OCI-LY3 (cell line): Measurements from ENCODE around the gene CISD2.

Experiments used
- EZH2phosphoT487 ChIP-seq: fragments of 200-600 bp; shearing (Covaris generic); IDR thresholded peaks from 2 replicates; pipeline ENCODE4 v1.6.1; 2018; ENCODE audit warnings: antibody characterized with exemption, mixed run types, low read depth
- TF ChIP-seq, protein P1 (sequence below): fragments of 200-600, 300-600 bp; sonication (generic); IDR thresholded peaks from 2 replicates; pipeline ENCODE4 v1.5.1; 2014; ENCODE audit warnings: antibody characterized with exemption, low read length, low read depth

DNA sequence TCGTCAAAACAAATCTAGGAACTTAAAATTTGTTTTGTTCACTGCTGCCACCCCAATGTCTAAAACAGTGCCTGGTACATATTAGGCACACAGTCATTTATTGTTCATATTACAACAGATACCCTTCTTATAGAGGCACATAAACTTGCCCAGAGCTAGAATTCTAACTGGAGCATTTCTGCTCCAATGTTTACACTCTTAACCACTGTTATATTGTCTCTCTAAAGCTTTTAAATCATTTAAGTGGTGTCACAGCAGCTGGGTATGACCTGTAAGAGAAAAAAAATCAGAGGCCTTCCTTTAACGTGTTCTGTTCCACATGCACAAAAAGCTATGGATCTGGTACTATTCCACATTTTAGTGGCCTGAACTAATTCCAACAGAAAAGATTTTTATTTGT, 44.4 kb upstream of the CISD2 start:
- TF ChIP-seq, protein P1, sequence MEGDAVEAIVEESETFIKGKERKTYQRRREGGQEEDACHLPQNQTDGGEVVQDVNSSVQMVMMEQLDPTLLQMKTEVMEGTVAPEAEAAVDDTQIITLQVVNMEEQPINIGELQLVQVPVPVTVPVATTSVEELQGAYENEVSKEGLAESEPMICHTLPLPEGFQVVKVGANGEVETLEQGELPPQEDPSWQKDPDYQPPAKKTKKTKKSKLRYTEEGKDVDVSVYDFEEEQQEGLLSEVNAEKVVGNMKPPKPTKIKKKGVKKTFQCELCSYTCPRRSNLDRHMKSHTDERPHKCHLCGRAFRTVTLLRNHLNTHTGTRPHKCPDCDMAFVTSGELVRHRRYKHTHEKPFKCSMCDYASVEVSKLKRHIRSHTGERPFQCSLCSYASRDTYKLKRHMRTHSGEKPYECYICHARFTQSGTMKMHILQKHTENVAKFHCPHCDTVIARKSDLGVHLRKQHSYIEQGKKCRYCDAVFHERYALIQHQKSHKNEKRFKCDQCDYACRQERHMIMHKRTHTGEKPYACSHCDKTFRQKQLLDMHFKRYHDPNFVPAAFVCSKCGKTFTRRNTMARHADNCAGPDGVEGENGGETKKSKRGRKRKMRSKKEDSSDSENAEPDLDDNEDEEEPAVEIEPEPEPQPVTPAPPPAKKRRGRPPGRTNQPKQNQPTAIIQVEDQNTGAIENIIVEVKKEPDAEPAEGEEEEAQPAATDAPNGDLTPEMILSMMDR: no peak
- TF ChIP-seq EZH2phosphoT487: no peak
